PFSK-1 (cell line): Measurements from ENCODE around the gene C1RL.

Experiments
- FOXP2 ChIP-seq: optimal IDR thresholded peaks from 2 replicates; pipeline ENCODE3; 2011; ENCODE audit warnings: borderline replicate concordance, control low read depth, inconsistent platforms; ENCODE audit not compliant: insufficient read depth; ENCODE audit errors: extremely low read length, extremely low read depth
- POLR2AphosphoS5 ChIP-seq: IDR thresholded peaks from 2 replicates; pipeline ENCODE4 v1.6.1; 2012; ENCODE audit warnings: low read depth, mild to moderate bottlenecking, control low read depth, low read length, moderate library complexity
- REST ChIP-seq, 2 experiments: IDR thresholded peaks; 2 replicates each; pipeline versions ENCODE4 v1.6.1 to v1.8.0; 2011 to 2012; ENCODE audit warnings: low read depth in 2 of 2, low read length in 2 of 2, control low read depth in 1 of 2, inconsistent platforms in 1 of 2, mild to moderate bottlenecking in 1 of 2, moderate library complexity in 1 of 2; ENCODE audit not compliant: insufficient read depth in 1 of 2
- SIN3A ChIP-seq: IDR thresholded peaks from 2 replicates; pipeline ENCODE4 v1.6.1; 2012; ENCODE audit warnings: mild to moderate bottlenecking, low read length, moderate library complexity, borderline replicate concordance; ENCODE audit not compliant: insufficient read depth
- TAF1 ChIP-seq: IDR thresholded peaks from 2 replicates; pipeline ENCODE4 v1.6.1; 2012; ENCODE audit warnings: low read length, control low read depth, borderline replicate concordance; ENCODE audit not compliant: insufficient read depth

The C1RL gene

GRCh38 chr12:7137908-7138307, 28.9 kb upstream of the C1RL start:
- TF ChIP-seq FOXP2, result no peak
- TF ChIP-seq REST (IDR thresholded peaks at IDR 0.05; ENCODE audit: insufficient read depth in 1 of 2, low read depth in 2 of 2, low read length in 2 of 2), result no peak

GRCh38 chr12:7136676-7137075, 27.7 kb upstream of the C1RL start:
- no peak for TF ChIP-seq FOXP2

GRCh38 chr12:7136071-7136470, 27.1 kb upstream of the C1RL start:
- TF ChIP-seq REST (IDR thresholded peaks at IDR 0.05; ENCODE audit: insufficient read depth in 1 of 2, low read depth in 2 of 2, low read length in 2 of 2) (no peak), POLR2AphosphoS5 (no peak), FOXP2 (no peak), TAF1 (no peak), SIN3A (no peak)

GRCh38 chr12:7134396-7135166, 25.6 kb upstream of the C1RL start:
- TF ChIP-seq FOXP2, result no peak
- no peak for TF ChIP-seq POLR2AphosphoS5
- TF ChIP-seq TAF1, result no peak
- no peak for TF ChIP-seq SIN3A
- no peak for TF ChIP-seq REST (IDR thresholded peaks at IDR 0.05; ENCODE audit: insufficient read depth in 1 of 2, low read depth in 2 of 2, low read length in 2 of 2)

- TF ChIP-seq POLR2AphosphoS5 (no peak), REST (IDR thresholded peaks at IDR 0.05; ENCODE audit: insufficient read depth in 1 of 2, low read depth in 2 of 2, low read length in 2 of 2) (no peak), TAF1 (no peak), FOXP2 (no peak), SIN3A (no peak)
Measured at GRCh38 chr12:7131502-7131866, 22.5 kb upstream of the C1RL start.
